Astrocyte (in vitro differentiated cells and primary cell): ENCODE results near the gene SPTLC3. TPM values are rescaled to one million over a fixed set of nuclear protein-coding genes. Genes with fewer than 3 reads are reported as not detected.

ENCODE experiments used
- DNase-seq: peaks from one replicate; pipeline ENCODE4 v3.0.0-alpha.2; 2010; ENCODE audit warnings: low read depth
- FAIRE-seq: peaks from 2 replicates; lab custom pipeline; 2011; peaks lifted over from hg19 to GRCh38; lab: Jason Lieb, UNC
- H2AFZ ChIP-seq: 2 replicates; pipeline ENCODE4 v1.6.0; 2012; ENCODE audit warnings: low read depth, low read length, inconsistent platforms
- H3K27ac ChIP-seq: 2 replicates; pipeline ENCODE4 v1.5.1; 2011; ENCODE audit warnings: low read depth, low read length, inconsistent platforms
- H3K27me3 ChIP-seq: 2 replicates; pipeline ENCODE4 v1.6.0; 2011; ENCODE audit warnings: low read length, inconsistent platforms; ENCODE audit not compliant: insufficient read depth
- H3K36me3 ChIP-seq: 2 replicates; pipeline ENCODE4 v1.5.1; 2011; ENCODE audit warnings: low read length, inconsistent platforms; ENCODE audit not compliant: insufficient read depth
- H3K4me1 ChIP-seq: 2 replicates; pipeline ENCODE4 v1.5.1; 2011; ENCODE audit warnings: low read length, inconsistent platforms; ENCODE audit not compliant: insufficient read depth
- H3K4me2 ChIP-seq: 2 replicates; pipeline ENCODE4 v1.6.0; 2012; ENCODE audit warnings: low read length, inconsistent platforms
- H3K4me3 ChIP-seq: 2 replicates; pipeline ENCODE4 v1.5.1; 2011; ENCODE audit warnings: low read depth, mild to moderate bottlenecking, low read length, inconsistent platforms; ENCODE audit not compliant: insufficient read depth
- H3K79me2 ChIP-seq: 2 replicates; pipeline ENCODE4 v1.6.0; 2012; ENCODE audit warnings: mild to moderate bottlenecking, low read length, inconsistent platforms; ENCODE audit not compliant: insufficient read depth
- H3K9ac ChIP-seq: 2 replicates; pipeline ENCODE4 v1.6.0; 2012; ENCODE audit warnings: mild to moderate bottlenecking, low read length, inconsistent platforms
- H3K9me3 ChIP-seq: 2 replicates; pipeline ENCODE4 v1.5.1; 2012; ENCODE audit warnings: low read depth, mild to moderate bottlenecking, low read length, inconsistent platforms; ENCODE audit not compliant: insufficient read depth
- H4K20me1 ChIP-seq: 2 replicates; pipeline ENCODE4 v1.6.0; 2012; ENCODE audit warnings: low read length, inconsistent platforms; ENCODE audit not compliant: insufficient read depth
- H3K27ac Mint-ChIP-seq: one replicate; pipeline ENCODE4 v1.8.0; 2021; ENCODE audit warnings: mild to moderate bottlenecking, mixed read lengths; ENCODE audit not compliant: unreplicated experiment
- H3K27me3 Mint-ChIP-seq: one replicate; pipeline ENCODE4 v1.8.0; 2021; ENCODE audit warnings: low read depth, mixed read lengths; ENCODE audit not compliant: unreplicated experiment
- H3K36me3 Mint-ChIP-seq: one replicate; pipeline ENCODE4 v1.8.0; 2021; ENCODE audit warnings: low read depth, mixed read lengths; ENCODE audit not compliant: unreplicated experiment
- H3K4me1 Mint-ChIP-seq: one replicate; pipeline ENCODE4 v1.8.0; 2021; ENCODE audit warnings: low read depth, mixed read lengths; ENCODE audit not compliant: unreplicated experiment
- H3K4me3 Mint-ChIP-seq: one replicate; pipeline ENCODE4 v1.8.0; 2021; ENCODE audit warnings: mild to moderate bottlenecking, moderate library complexity, mixed read lengths; ENCODE audit not compliant: unreplicated experiment
- H3K9me3 Mint-ChIP-seq: one replicate; pipeline ENCODE4 v1.8.0; 2021; ENCODE audit warnings: mild to moderate bottlenecking, mixed read lengths; ENCODE audit not compliant: unreplicated experiment
- EZH2 ChIP-seq: IDR thresholded peaks from 2 replicates; pipeline ENCODE4 v1.6.1; 2012; ENCODE audit warnings: mild to moderate bottlenecking, low read length, inconsistent platforms; ENCODE audit not compliant: insufficient read depth
- total RNA-seq: library from RNA; stranded (reverse); gene quantifications from 2 replicates; pipeline ENCODE4 v1.2.1, GENCODE V29; 2021
- TF ChIP-seq, protein P1 (sequence below): IDR thresholded peaks from 2 replicates; pipeline ENCODE4 v1.5.1; 2011; ENCODE audit warnings: low read depth, mild to moderate bottlenecking, inconsistent platforms, low read length, moderate library complexity; ENCODE audit not compliant: insufficient read depth

SPTLC3 gene
- total RNA-seq, 1 donor from 2014 or later, result 5.7 TPM

DNA sequence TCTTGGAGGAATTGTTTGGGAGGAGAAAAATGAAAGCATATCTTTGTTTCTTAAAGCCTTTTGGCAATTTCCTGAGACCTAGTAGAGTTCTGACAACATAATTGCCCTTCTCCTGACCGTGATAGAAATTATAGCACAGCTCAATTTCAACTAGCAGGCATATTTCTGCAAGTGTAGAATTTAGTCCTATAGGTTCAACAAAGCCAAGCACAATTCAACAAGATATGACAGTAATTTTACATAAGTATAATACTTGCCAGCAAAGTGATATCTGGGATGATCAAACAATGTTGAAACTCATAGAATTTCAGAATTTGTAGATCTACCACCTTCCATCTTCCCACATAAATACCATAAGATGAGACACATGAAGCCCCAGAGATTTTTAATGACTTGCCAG lies 73.1 kb downstream of the SPTLC3 start:
- Histone ChIP-seq H2AFZ (no peak overlapping the region), H3K27me3 (no peaks in the 10 kb centered on the region), H3K9ac (no peak overlapping the region), H3K36me3 (no peaks in the 10 kb centered on the region), H3K79me2 (no peaks in the 10 kb centered on the region), H3K4me2 (no peak overlapping the region), H3K4me1 (no peaks in the 10 kb centered on the region), H4K20me1 (no peaks in the 10 kb centered on the region), H3K4me3 (no peak overlapping the region), H3K9me3 (no peaks in the 10 kb centered on the region), H3K27ac (no peak overlapping the region)
- no peak overlapping the region for H3K27ac Mint-ChIP-seq
- no peaks in the 10 kb centered on the region for H3K27me3 Mint-ChIP-seq
- H3K4me1 Mint-ChIP-seq, result no peaks in the 10 kb centered on the region
- FAIRE-seq (no peak), DNase-seq (no peak)
- no peak for TF ChIP-seq EZH2
- TF ChIP-seq, protein P1, sequence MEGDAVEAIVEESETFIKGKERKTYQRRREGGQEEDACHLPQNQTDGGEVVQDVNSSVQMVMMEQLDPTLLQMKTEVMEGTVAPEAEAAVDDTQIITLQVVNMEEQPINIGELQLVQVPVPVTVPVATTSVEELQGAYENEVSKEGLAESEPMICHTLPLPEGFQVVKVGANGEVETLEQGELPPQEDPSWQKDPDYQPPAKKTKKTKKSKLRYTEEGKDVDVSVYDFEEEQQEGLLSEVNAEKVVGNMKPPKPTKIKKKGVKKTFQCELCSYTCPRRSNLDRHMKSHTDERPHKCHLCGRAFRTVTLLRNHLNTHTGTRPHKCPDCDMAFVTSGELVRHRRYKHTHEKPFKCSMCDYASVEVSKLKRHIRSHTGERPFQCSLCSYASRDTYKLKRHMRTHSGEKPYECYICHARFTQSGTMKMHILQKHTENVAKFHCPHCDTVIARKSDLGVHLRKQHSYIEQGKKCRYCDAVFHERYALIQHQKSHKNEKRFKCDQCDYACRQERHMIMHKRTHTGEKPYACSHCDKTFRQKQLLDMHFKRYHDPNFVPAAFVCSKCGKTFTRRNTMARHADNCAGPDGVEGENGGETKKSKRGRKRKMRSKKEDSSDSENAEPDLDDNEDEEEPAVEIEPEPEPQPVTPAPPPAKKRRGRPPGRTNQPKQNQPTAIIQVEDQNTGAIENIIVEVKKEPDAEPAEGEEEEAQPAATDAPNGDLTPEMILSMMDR, result no peak
- no peaks in the 10 kb centered on the region for H3K9me3 Mint-ChIP-seq
- H3K36me3 Mint-ChIP-seq, result no peaks in the 10 kb centered on the region
- H3K4me3 Mint-ChIP-seq, result no peak overlapping the region

DNA sequence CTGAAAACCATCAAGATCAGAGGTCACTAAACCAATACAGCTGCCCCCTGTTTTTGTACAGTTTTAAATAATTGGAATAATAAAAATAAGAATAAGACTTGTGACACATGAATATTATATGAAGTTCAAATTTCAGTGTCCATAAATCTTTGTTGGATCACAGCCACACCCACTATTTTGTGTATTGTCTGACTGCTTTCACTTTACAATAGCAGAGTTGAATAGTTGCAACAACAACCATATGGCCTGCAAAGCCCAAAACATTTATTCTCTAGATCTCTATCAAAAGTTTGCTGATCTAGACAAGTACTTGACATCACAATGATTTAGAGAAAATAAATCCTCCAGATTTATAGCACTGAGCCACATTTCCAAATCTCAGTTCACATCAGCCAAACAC lies 73.6 kb downstream of the SPTLC3 start:
- H3K4me1 Mint-ChIP-seq, result no peaks in the 10 kb centered on the region
- H3K4me3 Mint-ChIP-seq, result no peak overlapping the region
- H3K4me1 ChIP-seq, result no peaks in the 10 kb centered on the region
- FAIRE-seq, result no peak
- no peak for DNase-seq
- no peaks in the 10 kb centered on the region for H3K9me3 ChIP-seq
- H3K27ac ChIP-seq, result no peak overlapping the region
- no peak for TF ChIP-seq EZH2
- TF ChIP-seq, protein P1, result no peak
- H3K4me2 ChIP-seq, result no peak overlapping the region
- no peaks in the 10 kb centered on the region for H3K27me3 Mint-ChIP-seq
- H2AFZ ChIP-seq, result no peak overlapping the region
- no peaks in the 10 kb centered on the region for H3K36me3 ChIP-seq
- H3K79me2 ChIP-seq, result no peaks in the 10 kb centered on the region
- no peak overlapping the region for H3K9ac ChIP-seq
- H4K20me1 ChIP-seq, result no peaks in the 10 kb centered on the region
- no peaks in the 10 kb centered on the region for H3K9me3 Mint-ChIP-seq
- H3K27ac Mint-ChIP-seq, result no peak overlapping the region
- no peaks in the 10 kb centered on the region for H3K27me3 ChIP-seq
- no peaks in the 10 kb centered on the region for H3K36me3 Mint-ChIP-seq
- H3K4me3 ChIP-seq, result no peak overlapping the region

DNA sequence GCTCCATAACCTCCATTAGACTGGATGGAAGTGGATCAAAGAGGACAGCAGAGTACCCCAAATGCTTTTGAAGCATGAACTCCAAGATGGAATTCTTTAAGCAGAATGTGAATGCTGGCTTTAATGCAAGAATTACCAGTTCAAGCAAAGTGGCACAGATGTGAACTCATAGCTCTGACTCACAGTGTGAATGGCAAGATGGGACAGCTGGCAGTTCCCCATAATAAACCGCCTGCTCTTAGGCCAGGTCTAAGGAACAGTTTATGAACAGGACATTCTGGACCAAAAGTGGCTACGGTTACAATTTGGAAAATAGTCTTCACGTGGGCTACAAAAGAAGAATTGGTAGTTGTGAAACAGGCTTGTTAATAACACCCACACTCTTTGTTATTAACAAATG lies 76.5 kb downstream of the SPTLC3 start:
- no peaks in the 10 kb centered on the region for H4K20me1 ChIP-seq
- Mint-ChIP-seq H3K36me3 (no peaks in the 10 kb centered on the region), H3K27ac (no peak overlapping the region), H3K27me3 (no peaks in the 10 kb centered on the region), H3K4me1 (no peaks in the 10 kb centered on the region), H3K4me3 (no peak overlapping the region), H3K9me3 (no peaks in the 10 kb centered on the region)
- no peak overlapping the region for H3K4me3 ChIP-seq
- no peaks in the 10 kb centered on the region for H3K79me2 ChIP-seq
- H3K4me1 ChIP-seq, result no peaks in the 10 kb centered on the region
- H3K4me2 ChIP-seq, result no peak overlapping the region
- H3K27me3 ChIP-seq, result no peaks in the 10 kb centered on the region
- DNase-seq (no peak), FAIRE-seq (no peak)
- H2AFZ ChIP-seq, result no peak overlapping the region
- no peaks in the 10 kb centered on the region for H3K9me3 ChIP-seq
- no peaks in the 10 kb centered on the region for H3K36me3 ChIP-seq
- no peak for TF ChIP-seq EZH2
- TF ChIP-seq, protein P1, result no peak
- no peak overlapping the region for H3K9ac ChIP-seq
- no peak overlapping the region for H3K27ac ChIP-seq
